Smooth muscle cell (in vitro differentiated cells): ENCODE results near the gene LIPG. TPM values are rescaled to one million over a fixed set of nuclear protein-coding genes. Genes with fewer than 3 reads are reported as not detected.

Experiments used
- DNase-seq: peaks from one replicate; lab custom pipeline; 2025; ENCODE audit not compliant: unreplicated experiment; lab: John Stamatoyannopoulos, UW
- H2AFZ ChIP-seq: fragments of 200-600 bp; sonication (generic); 2 replicates; pipeline ENCODE4 v1.6.0; 2016; ENCODE audit warnings: antibody characterized with exemption, low read depth, mild to moderate bottlenecking
- H3F3A ChIP-seq: fragments of 200-600 bp; sonication (generic); 2 replicates; pipeline ENCODE4 v1.6.0; 2017; ENCODE audit warnings: antibody characterized with exemption, low read depth
- H3K27ac ChIP-seq: fragments of 200-600 bp; sonication (generic); 2 replicates; pipeline ENCODE4 v1.5.1; 2016; ENCODE audit warnings: low read depth, mild to moderate bottlenecking
- H3K27me3 ChIP-seq: fragments of 200-600 bp; sonication (generic); 2 replicates; pipeline ENCODE4 v1.6.1; 2016; ENCODE audit warnings: low read depth, mild to moderate bottlenecking
- H3K36me3 ChIP-seq: fragments of 200-600 bp; sonication (generic); 2 replicates; pipeline ENCODE4 v1.5.1; 2016; ENCODE audit warnings: low read depth
- H3K4me1 ChIP-seq: fragments of 200-600 bp; sonication (generic); 2 replicates; pipeline ENCODE4 v1.5.1; 2016; ENCODE audit warnings: low read depth
- H3K4me2 ChIP-seq: fragments of 200-600 bp; sonication (generic); 2 replicates; pipeline ENCODE4 v1.6.0; 2016; ENCODE audit warnings: mild to moderate bottlenecking
- H3K4me3 ChIP-seq: fragments of 200-600 bp; sonication (generic); 2 replicates; pipeline ENCODE4 v1.5.1; 2016; ENCODE audit warnings: mild to moderate bottlenecking
- H3K79me2 ChIP-seq: fragments of 200-600 bp; sonication (generic); 2 replicates; pipeline ENCODE4 v1.6.0; 2016; ENCODE audit warnings: low read depth, mild to moderate bottlenecking
- H3K9ac ChIP-seq: fragments of 200-600 bp; sonication (generic); 2 replicates; pipeline ENCODE4 v1.6.0; 2016; ENCODE audit warnings: low read depth
- H3K9me3 ChIP-seq: fragments of 200-600 bp; sonication (generic); replicated peaks from 2 replicates; pipeline ENCODE4 v1.5.1; 2016; ENCODE audit warnings: low read depth
- H4K20me1 ChIP-seq: fragments of 200-600 bp; sonication (generic); 2 replicates; pipeline ENCODE4 v1.6.0; 2016; ENCODE audit warnings: low read depth
- CTCF ChIP-seq: fragments of 200-600 bp; sonication (generic); IDR thresholded peaks from 2 replicates; pipeline ENCODE4 v1.5.1; 2017; ENCODE audit warnings: borderline replicate concordance, mild to moderate bottlenecking, antibody characterized with exemption; ENCODE audit not compliant: insufficient read depth, poor library complexity, severe bottlenecking
- WGBS: methylation state at CpG from one replicate; pipeline ENCODE4 v1.1.7; 2016; ENCODE audit warnings: low lambda C conversion rate; 5-methylcytosine and 5-hydroxymethylcytosine counted together
- polyA plus RNA-seq: library from polyadenylated mRNA; unstranded; fragments of >200 nt; fragmentation: Nextera tagmentation; extraction: Ambion mirVana; gene quantifications from 2 replicates; pipeline ENCODE4 v1.2.1, GENCODE V29; 2016
- total RNA-seq: library from RNA; depleted of rRNA; stranded (reverse); fragments of >200 nt; gene quantifications from 2 replicates; pipeline ENCODE4 v1.2.3, GENCODE V29; 2014

Gene LIPG
- total and polyA plus RNA-seq, 2 experiments from 2014 or later, result 15.3 to 25.6 TPM

- H3K27me3 ChIP-seq, result no peaks in the 10 kb centered on the region
- no peaks in the 10 kb centered on the region for H3F3A ChIP-seq
- 61% methylated on average over 4 of the region's 4 CpGs for WGBS
- no peak overlapping the region for H3K4me2 ChIP-seq
- H2AFZ ChIP-seq, result no peak overlapping the region
- no peak for DNase-seq
- no peaks in the 10 kb centered on the region for H3K9me3 ChIP-seq
- no peaks in the 10 kb centered on the region for H3K4me1 ChIP-seq
- H3K4me3 ChIP-seq, result no peak overlapping the region
- no peak overlapping the region for H3K27ac ChIP-seq
- no peaks in the 10 kb centered on the region for H3K79me2 ChIP-seq
- no peaks in the 10 kb centered on the region for H4K20me1 ChIP-seq
- H3K36me3 ChIP-seq, result no peaks in the 10 kb centered on the region
- TF ChIP-seq CTCF, result no peak
- no peak overlapping the region for H3K9ac ChIP-seq
Measured at GRCh38 chr18:49638209-49638785, 76.4 kb downstream of the LIPG start.

GRCh38 chr18:49638891-49639557 is 77.2 kb downstream of the LIPG start:
- Histone ChIP-seq H2AFZ (no peak overlapping the region), H3F3A (no peaks in the 10 kb centered on the region), H3K36me3 (no peaks in the 10 kb centered on the region), H3K79me2 (no peaks in the 10 kb centered on the region), H3K27me3 (no peaks in the 10 kb centered on the region), H3K9ac (no peak overlapping the region), H4K20me1 (no peaks in the 10 kb centered on the region), H3K4me3 (no peak overlapping the region), H3K9me3 (no peaks in the 10 kb centered on the region), H3K27ac (no peak overlapping the region), H3K4me2 (no peak overlapping the region), H3K4me1 (no peaks in the 10 kb centered on the region)
- no peak for DNase-seq
- TF ChIP-seq CTCF, result no peak
- WGBS, result 95% methylated on average over 8 of the region's 8 CpGs

DNA sequence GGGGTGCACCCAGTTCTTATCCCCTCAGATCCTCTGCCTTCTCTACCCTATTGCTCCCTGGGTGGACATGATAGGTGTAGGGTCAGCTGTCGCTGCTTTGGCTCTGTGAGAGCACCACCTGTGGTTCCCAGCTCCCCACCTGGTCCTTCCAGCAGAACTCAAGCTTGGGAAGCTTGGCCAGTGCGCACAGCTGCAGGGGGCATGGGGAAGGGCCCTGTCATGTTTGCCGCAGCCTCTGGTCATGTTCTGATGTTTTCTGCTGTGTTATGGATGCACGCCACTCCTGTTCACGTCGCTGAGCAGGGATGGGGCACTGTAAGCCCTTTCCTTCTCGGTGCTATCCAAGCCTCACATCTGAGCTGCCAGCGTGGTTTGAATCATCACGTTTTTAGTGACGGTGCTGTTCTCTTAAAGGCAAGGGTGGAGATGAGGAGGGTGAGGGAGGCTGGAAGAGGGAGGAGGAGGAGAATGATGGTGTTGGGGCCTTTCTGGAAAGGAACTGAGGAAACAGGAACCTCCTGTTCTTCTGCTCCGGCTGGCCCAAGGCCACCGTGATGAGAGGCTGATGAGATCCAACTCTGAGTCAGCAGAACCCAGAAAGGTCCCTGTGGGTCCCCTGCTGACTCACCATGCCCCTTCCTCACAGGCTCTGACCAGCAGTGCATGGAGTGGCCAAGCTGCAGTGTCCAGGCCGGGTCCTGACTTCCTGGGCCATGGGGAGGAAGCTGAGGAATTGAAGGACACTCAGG is 78.0 kb downstream of the LIPG start:
- Histone ChIP-seq H3F3A (no peaks in the 10 kb centered on the region), H3K9me3 (no peaks in the 10 kb centered on the region), H3K4me1 (no peaks in the 10 kb centered on the region), H3K4me2 (no peak overlapping the region), H3K27me3 (no peaks in the 10 kb centered on the region), H3K4me3 (no peak overlapping the region), H2AFZ (no peak overlapping the region), H3K27ac (no peak overlapping the region), H4K20me1 (no peaks in the 10 kb centered on the region), H3K9ac (no peak overlapping the region), H3K36me3 (no peaks in the 10 kb centered on the region), H3K79me2 (no peaks in the 10 kb centered on the region)
- DNase-seq, result no peak
- 73% methylated on average over 13 of the region's 13 CpGs for WGBS
- TF ChIP-seq CTCF, result no peak
